Pancreas (tissue), 10 donors: Measurements from ENCODE around the gene SIM2. TPM values are rescaled to one million over a fixed set of nuclear protein-coding genes. Genes with fewer than 3 reads are reported as not detected.

Source experiments
- ATAC-seq, 4 donors: fragments of 200-7000 bp; cut with Tn5 transposase; one replicate each; pipeline versions ENCODE4 v1.8.0 to v1.9.1; 2020; ENCODE audit warnings: mild to moderate bottlenecking in 4 of 4, moderate library complexity in 4 of 4
- DNase-seq, 6 donors: peaks; one replicate each; pipeline ENCODE4 v3.0.0-alpha.2; 2020
- FAIRE-seq: peaks from 2 replicates; lab custom pipeline; 2012; peaks lifted over from hg19 to GRCh38; lab: Jason Lieb, UNC
- H3K27ac ChIP-seq, 4 donors: fragments of 200-600 bp; sonication (generic); 1 replicate in 3 of 4; 2 replicates in 1 of 4; pipeline versions ENCODE4 v1.5.0 to v1.8.0; 2020
- H3K27me3 ChIP-seq, 4 donors: fragments of 200-600 bp; one replicate each; pipeline ENCODE4 v1.8.0; 2021
- H3K36me3 ChIP-seq, 3 donors: fragments of 200-600 bp; sonication (generic) in 1 of 3; one replicate each; pipeline versions ENCODE4 v1.5.0 to v1.8.0; 2020 to 2021
- H3K4me1 ChIP-seq, 3 donors: fragments of 200-600 bp; one replicate each; pipeline ENCODE4 v1.8.0; 2021
- H3K4me3 ChIP-seq, 4 donors: fragments of 200-600 bp; sonication (generic) in 2 of 4; one replicate each; pipeline versions ENCODE4 v1.5.0 to v1.8.0; 2020 to 2021
- H3K9me3 ChIP-seq, 4 donors: fragments of 200-600 bp; one replicate each; pipeline ENCODE4 v1.8.0; 2021
- CTCF ChIP-seq, 4 donors: fragments of 200-600 bp; sonication (generic) in 3 of 4; IDR thresholded peaks; one replicate each; pipeline versions ENCODE4 v1.5.0 to v1.8.0; 2021; ENCODE audit warnings: antibody characterized with exemption in 4 of 4
- WGBS, 2 donors: extraction: QIAGEN DNeasy Blood & Tissue Kit; methylation state at CpG; one replicate each; pipeline ENCODE4 v1.1.7; 2013; 5-methylcytosine and 5-hydroxymethylcytosine counted together
- intact Hi-C, 3 donors: fragments of 100-400 bp; cut with DNase I; formaldehyde crosslinking; loops; one replicate each; pipeline versions ENCODE4 v1.11.1 to v1.14.2; 2022
- polyA plus RNA-seq, 2 donors: library from polyadenylated mRNA; stranded (reverse); fragments of 200-250 nt; gene quantifications; one replicate each; pipeline ENCODE4 v1.2.3, GENCODE V29; 2013
- total RNA-seq, 6 donors: library from RNA; stranded (reverse); fragmentation: NEBNext Ultra II Directional in 4 of 6; extraction: Animal tissue kit (Norgen Biotek cat#: 25700) in 4 of 6; gene quantifications; one replicate each; pipeline versions ENCODE4 v1.2.1 to v1.2.4, GENCODE V29; 2021 to 2023
- donor health status: healthy with polysubstance abuse.
- donor health status: DM: no; HTN: no; CAD: no; lungs with moderate emphysema.
- donor health status: DM: no; HTN: no; CAD: no.
- donor health status: control.
- donor health status: control.
- donor health status: Bipolar disorder and iron deficiency.
- donor health status: DM: yes; HTN: yes; CAD: no.
- donor health status: DM: no; HTN: no; CAD: no.
- donor health status: DM: no; HTN: no; CAD: no.
- donor health status: DM: yes; HTN: yes; CAD: no.

The SIM2 gene
- total and polyA plus RNA-seq, 8 donors: 0.02 to 0.53 (median 0.13) TPM; not detected in 5

- 12 to 14% methylated on average over 39 to 40 of the region's 40 CpGs for WGBS, 2 donors
- Histone ChIP-seq H3K4me3 (no peak overlapping the region), H3K27ac (no peak overlapping the region), H3K9me3 (no peaks in the 10 kb centered on the region), H3K4me1 (peaks cover 0 to 6% (median 0%) of the 10 kb centered on the region in 3 donors), H3K27me3 (peaks cover 6 to 85% (median 24%) of the 10 kb centered on the region in 4 donors), H3K36me3 (no peaks in the 10 kb centered on the region)
- ATAC-seq (no peak), FAIRE-seq (no peak), DNase-seq (peak in 1 of 6 donors; percentile 55)
- intact Hi-C loops: no loop called here
- TF ChIP-seq CTCF (IDR thresholded peaks at IDR 0.05): no peak
Measured at GRCh38 chr21:36693489-36694030, 5.4 kb upstream of the SIM2 start.

GRCh38 chr21:36694031-36694515 is 4.8 kb upstream of the SIM2 start:
- no peak overlapping the region for H3K27ac ChIP-seq
- no peaks in the 10 kb centered on the region for H3K9me3 ChIP-seq
- H3K36me3 ChIP-seq: no peaks in the 10 kb centered on the region
- H3K27me3 ChIP-seq: peaks cover 6 to 83% (median 24%) of the 10 kb centered on the region in 4 donors
- FAIRE-seq (no peak), ATAC-seq (no peak), DNase-seq (no peak)
- WGBS, 2 donors: 11 to 13% methylated on average over 14 of the region's 14 CpGs
- H3K4me3 ChIP-seq: no peak overlapping the region
- peaks cover 0 to 11% (median 0%) of the 10 kb centered on the region in 3 donors for H3K4me1 ChIP-seq
- no peak for TF ChIP-seq CTCF (IDR thresholded peaks at IDR 0.05)
- intact Hi-C loops: no loop called here

- H3K4me3 ChIP-seq: no peak overlapping the region
- intact Hi-C loops: no loop called here
- no peak for DNase-seq
- ATAC-seq: no peak
- peaks cover 0 to 13% (median 1%) of the 10 kb centered on the region in 3 donors for H3K4me1 ChIP-seq
- WGBS, 2 donors: 10 to 15% methylated on average over 19 of the region's 19 CpGs
- H3K27ac ChIP-seq: no peak overlapping the region
- TF ChIP-seq CTCF (IDR thresholded peaks at IDR 0.05): no peak
- peaks cover 6 to 81% (median 25%) of the 10 kb centered on the region in 4 donors for H3K27me3 ChIP-seq
- FAIRE-seq: no peak
- H3K36me3 ChIP-seq: no peaks in the 10 kb centered on the region
- no peaks in the 10 kb centered on the region for H3K9me3 ChIP-seq
Measured at GRCh38 chr21:36694593-36695282, 4.2 kb upstream of the SIM2 start.

GRCh38 chr21:36695283-36695634 is 3.7 kb upstream of the SIM2 start:
- no peak overlapping the region for H3K27ac ChIP-seq
- FAIRE-seq: no peak
- intact Hi-C loops: no loop called here

More at GRCh38 chr21:36695283-36695634, 3.7 kb upstream of the SIM2 start:
- ATAC-seq (no peak), DNase-seq (no peak)
- TF ChIP-seq CTCF (IDR thresholded peaks at IDR 0.05): no peak
- H3K36me3 ChIP-seq: no peaks in the 10 kb centered on the region
- no peaks in the 10 kb centered on the region for H3K9me3 ChIP-seq
- H3K4me1 ChIP-seq: peaks cover 0 to 13% (median 5%) of the 10 kb centered on the region in 3 donors
- H3K27me3 ChIP-seq: peaks cover 6 to 86% (median 28%) of the 10 kb centered on the region in 4 donors
- 18 to 24% methylated on average over 5 of the region's 5 CpGs for WGBS, 2 donors
- no peak overlapping the region for H3K4me3 ChIP-seq
